K562 (cell line): ENCODE measurements around the gene SRSF1. TPM values are rescaled to one million over a fixed set of nuclear protein-coding genes. Genes with fewer than 3 reads are reported as not detected.

Experiments
- ATAC-seq: fragments of 200-7000 bp; cut with Tn5 transposase; 3 replicates; pipeline ENCODE4 v1.9.1; 2020; ENCODE audit warnings: moderate library complexity
- BruUV-seq: library from RNA; stranded (reverse); fragments of 400-500 nt; replicated peaks from 2 replicates; lab custom pipeline; 2021; lab: Mats Ljungman, UMichigan
- CTCF ChIA-PET: fragments of 300-600 bp; formaldehyde crosslinking; extraction: SDS; loops from one replicate; lab custom pipeline; 2021; ENCODE audit warnings: low intra/inter-chr PET ratio; lab: Yijun Ruan, JAX
- POLR2A ChIA-PET: fragments of 300-600, 350-650 bp; sonication (Branson Sonifier 250); formaldehyde crosslinking; extraction: SDS; loops from one replicate; lab custom pipeline; 2021; ENCODE audit warnings: antibody characterized with exemption, inconsistent platforms; lab: Yijun Ruan, JAX
- DNase-seq, 4 experiments: peaks; one replicate each; pipeline versions ENCODE4 v3.0.0 to v3.0.0-alpha.2; 2011 to 2018; ENCODE audit warnings: low spot score in 3 of 4, mixed read lengths in 3 of 4; ENCODE audit errors: extremely low read depth in 1 of 4
- FAIRE-seq: peaks from 2 replicates; lab custom pipeline; 2011; peaks lifted over from hg19 to GRCh38; lab: Jason Lieb, UNC
- H2AFZ ChIP-seq: 2 replicates; pipeline ENCODE4 v1.6.0; 2011; ENCODE audit warnings: low read depth, low read length, control low read depth, inconsistent platforms
- H3K27ac ChIP-seq: fragments of 200-600 bp; 3 replicates; pipeline ENCODE4 v1.8.0; 2011; ENCODE audit warnings: low read depth, mild to moderate bottlenecking, control low read depth, inconsistent platforms, low read length, moderate library complexity, mixed read lengths; ENCODE audit errors: extremely low read depth
- H3K27me3 ChIP-seq, 2 experiments: fragments of 300-600 bp in 1 of 2; 2 replicates in 1 of 2; 3 replicates in 1 of 2; pipeline versions ENCODE4 v1.6.0 to v1.8.0; 2011; ENCODE audit warnings: inconsistent platforms in 2 of 2, low read length in 2 of 2, mild to moderate bottlenecking in 1 of 2, mixed read lengths in 1 of 2, moderate library complexity in 1 of 2; ENCODE audit not compliant: control insufficient read depth in 2 of 2, insufficient read depth in 2 of 2
- H3K36me3 ChIP-seq: fragments of 300-600 bp; 3 replicates; pipeline ENCODE4 v1.8.0; 2011; ENCODE audit warnings: mild to moderate bottlenecking, low read length, inconsistent platforms; ENCODE audit not compliant: control insufficient read depth, insufficient read depth
- H3K4me1 ChIP-seq, 2 experiments: fragments of 200-600 bp in 1 of 2; replicated peaks in 1 of 2; 2 replicates in 1 of 2; 3 replicates in 1 of 2; pipeline versions ENCODE4 v1.5.1 to v1.8.0; 2011; ENCODE audit warnings: inconsistent platforms in 2 of 2, low read length in 2 of 2, mild to moderate bottlenecking in 1 of 2, mixed read lengths in 1 of 2, moderate library complexity in 1 of 2; ENCODE audit not compliant: control insufficient read depth in 2 of 2, insufficient read depth in 2 of 2
- H3K4me2 ChIP-seq: 2 replicates; pipeline ENCODE4 v1.6.1; 2011; ENCODE audit warnings: low read length, control low read depth, inconsistent platforms, mixed read lengths; ENCODE audit not compliant: insufficient read depth
- H3K4me3 ChIP-seq: fragments of 200-600 bp; sonication (generic), shearing (Covaris generic); 2 replicates; pipeline ENCODE4 v1.5.1; 2016; ENCODE audit warnings: control low read depth, inconsistent platforms
- H3K79me2 ChIP-seq: fragments of 200-600 bp; 3 replicates; pipeline ENCODE4 v1.8.0; 2011; ENCODE audit warnings: low read length, inconsistent platforms; ENCODE audit not compliant: control insufficient read depth, insufficient read depth
- H3K9ac ChIP-seq, 2 experiments: 2 replicates each; pipeline versions ENCODE4 v1.6.0 to v1.6.1; 2011; ENCODE audit warnings: low read depth in 2 of 2, low read length in 2 of 2, control low read depth in 1 of 2, inconsistent platforms in 1 of 2, mild to moderate bottlenecking in 1 of 2, mixed read lengths in 1 of 2; ENCODE audit not compliant: insufficient read depth in 1 of 2
- H3K9me1 ChIP-seq: one replicate; pipeline ENCODE4 v1.6.0; 2011; ENCODE audit warnings: inconsistent platforms, mild to moderate bottlenecking, low read length, moderate library complexity; ENCODE audit not compliant: control insufficient read depth, insufficient read depth
- H3K9me3 ChIP-seq: replicated peaks from 2 replicates; pipeline ENCODE4 v1.5.1; 2011; ENCODE audit warnings: low read depth, low read length, inconsistent platforms; ENCODE audit not compliant: control insufficient read depth, insufficient read depth
- H4K20me1 ChIP-seq: replicated peaks from 2 replicates; pipeline ENCODE4 v1.6.1; 2011; ENCODE audit warnings: low read length, inconsistent platforms, mixed read lengths; ENCODE audit not compliant: control insufficient read depth, insufficient read depth
- BRF1 ChIP-seq: IDR thresholded peaks from 3 replicates; pipeline ENCODE4 v1.6.1; 2011; ENCODE audit warnings: borderline replicate concordance, mild to moderate bottlenecking; ENCODE audit not compliant: insufficient read length; ENCODE audit errors: extremely low read depth
- HDAC1 ChIP-seq, 2 experiments: fragments of 450-650 bp; IDR thresholded peaks; 2 replicates each; pipeline ENCODE4 v1.6.1; 2016 to 2017; ENCODE audit warnings: inconsistent platforms in 1 of 2, mild to moderate bottlenecking in 1 of 2, moderate library complexity in 1 of 2
- KAT8 ChIP-seq: fragments of 450-650 bp; IDR thresholded peaks from 2 replicates; pipeline ENCODE4 v1.6.1; 2016; ENCODE audit warnings: low read depth, mild to moderate bottlenecking
- MTF1 ChIP-seq: fragments of 250-450 bp; sonication (Bioruptor Pico); IDR thresholded peaks from 2 replicates; pipeline ENCODE4 v1.9.0; 2021; ENCODE audit warnings: moderate library complexity, mild to moderate bottlenecking, inconsistent platforms, borderline replicate concordance
- NUFIP1 ChIP-seq: fragments of 450-650 bp; IDR thresholded peaks from 2 replicates; pipeline ENCODE4 v1.6.1; 2018; ENCODE audit not compliant: partially characterized antibody
- PCBP1 ChIP-seq: fragments of 200-400 bp; formaldehyde crosslinking; IDR thresholded peaks from 2 replicates; pipeline ENCODE4 v1.6.1; 2018; ENCODE audit warnings: mild to moderate bottlenecking, low read depth, low read length; ENCODE audit not compliant: poor library complexity, severe bottlenecking
- PHF20 ChIP-seq: fragments of 450-650 bp; IDR thresholded peaks from 2 replicates; pipeline ENCODE4 v1.6.1; 2018; ENCODE audit not compliant: partially characterized antibody
- RCOR1 ChIP-seq, 2 experiments: IDR thresholded peaks; 2 replicates each; pipeline ENCODE4 v1.6.1; 2012; ENCODE audit warnings: low read depth in 2 of 2, low read length in 2 of 2, borderline replicate concordance in 1 of 2, improper control_type of control experiment in 1 of 2
- TOE1 ChIP-seq, 2 experiments: fragments of 450-650 bp in 1 of 2; sonication (generic) in 1 of 2; formaldehyde crosslinking in 1 of 2; IDR thresholded peaks; 2 replicates each; pipeline versions ENCODE4 v1.7.1 to v1.8.0; 2016 to 2022; ENCODE audit warnings: borderline replicate concordance in 2 of 2, mild to moderate bottlenecking in 2 of 2, antibody characterized with exemption in 1 of 2, inconsistent platforms in 1 of 2, low read depth in 1 of 2, missing genetic modification reagents in 1 of 2, moderate library complexity in 1 of 2
- ZNF224 ChIP-seq: sonication (generic); formaldehyde crosslinking; IDR thresholded peaks from 2 replicates; pipeline ENCODE4 v1.8.0; 2022; ENCODE audit warnings: mild to moderate bottlenecking, missing genetic modification reagents
- ZNF639 ChIP-seq, 2 experiments: fragments of 200-800 bp in 1 of 2; sonication (Bioruptor generic) in 1 of 2; sonication (generic) in 1 of 2; formaldehyde crosslinking in 1 of 2; IDR thresholded peaks in 1 of 2; conservative IDR thresholded peaks in 1 of 2; 2 replicates each; pipeline versions ENCODE4 v1.5.0 to v1.6.1; 2016 to 2020; ENCODE audit warnings: missing compliant biosample characterization in 1 of 2, missing genetic modification characterization in 1 of 2, missing genetic modification reagents in 1 of 2
- WGBS: fragments of 100-300 bp; shearing (Covaris generic); methylation state at CpG from one replicate; pipeline ENCODE4 v1.1.6; 2016; ENCODE audit warnings: low coverage, mixed read lengths; ENCODE audit not compliant: insufficient coverage; ENCODE audit errors: missing lambda C conversion rate; 5-methylcytosine and 5-hydroxymethylcytosine counted together
- in situ Hi-C: fragments of 300-500 bp; cut with MboI; formaldehyde crosslinking; loops from 4 replicates; pipeline ENCODE4 v1.15.0; 2018; ENCODE audit warnings: inconsistent platforms, mixed read lengths
- intact Hi-C: fragments of 100-400 bp; cut with micrococcal nuclease; formaldehyde crosslinking; loops from 2 replicates; pipeline ENCODE4 v1.14.2; 2022
- polyA plus RNA-seq, 8 experiments: library from polyadenylated mRNA; depleted of rRNA in 4 of 8; stranded (reverse) in 5 of 8; unstranded in 3 of 8; fragments of >200 nt; fragmentation: Nextera tagmentation in 2 of 8; fragmentation: Illumina TruSeq in 1 of 8; extraction: Ambion mirVana in 2 of 8; extraction: Trizol in 1 of 8; gene quantifications; 2 replicates each; pipeline versions ENCODE4 v1.2.1 to v1.2.3, GENCODE V29; 2011 to 2014; ENCODE audit warnings: inconsistent platforms in 1 of 8, missing spikeins in 1 of 8
- total RNA-seq, 7 experiments: library from RNA; depleted of rRNA in 6 of 7; stranded (reverse); fragments of >200 nt in 6 of 7; fragmentation: Illumina TruSeq in 2 of 7; extraction: Trizol in 2 of 7; gene quantifications; 2 replicates each; pipeline versions ENCODE4 v1.2.1 to v1.2.3, GENCODE V29; 2011 to 2021; ENCODE audit warnings: low replicate concordance in 1 of 7

The SRSF1 gene
- total and polyA plus RNA-seq, 9 of the 15 experiments (the other 6 are each of a cell fraction or from before 2014, with no cell fraction given): 77.8 to 559 (median 442) TPM

- Histone ChIP-seq H3K9me3 (no peaks in the 10 kb centered on the region), H3K4me1 (peaks cover 0 to 13% of the 10 kb centered on the region in 2 experiments; a peak in 3 of 5 replicates), H4K20me1 (no peaks in the 10 kb centered on the region), H3K9me1 (no peaks in the 10 kb centered on the region), H3K27ac (no peak overlapping the region), H3K9ac (no peak overlapping the region), H3K4me2 (no peak overlapping the region), H3K27me3 (peaks cover 30 to 56% of the 10 kb centered on the region in 2 experiments), H3K36me3 (no peaks in the 10 kb centered on the region), H3K4me3 (no peak overlapping the region), H2AFZ (no peak overlapping the region), H3K79me2 (no peaks in the 10 kb centered on the region)
- DNase-seq (no peak), FAIRE-seq (no peak), ATAC-seq (no peak)
- TF ChIP-seq TOE1 (IDR thresholded peaks at IDR 0.05; ENCODE audit: borderline replicate concordance): no peak
- no peak for TF ChIP-seq TOE1 (CRISPR knock-in tag; IDR thresholded peaks at IDR 0.05; ENCODE audit: borderline replicate concordance, low read depth)
- TF ChIP-seq PHF20: no peak
- TF ChIP-seq ZNF639 (CRISPR knock-in tag; conservative IDR thresholded peaks at IDR 0.05 in 1 of 2, IDR thresholded peaks at IDR 0.05 in 1 of 2): no peak
- TF ChIP-seq ZNF224 (CRISPR knock-in tag): no peak
- no peak for TF ChIP-seq PCBP1
- no peak for TF ChIP-seq HDAC1 (IDR thresholded peaks at IDR 0.05)
- no peak for TF ChIP-seq KAT8
- TF ChIP-seq BRF1: no peak
- TF ChIP-seq MTF1 (CRISPR knock-in tag): no peak
- TF ChIP-seq NUFIP1: no peak
- TF ChIP-seq RCOR1 (IDR thresholded peaks at IDR 0.05; ENCODE audit: borderline replicate concordance in 1 of 2, low read depth in 2 of 2, low read length in 2 of 2): no peak
- WGBS: 33% methylated on average over 8 of the region's 8 CpGs
- in situ Hi-C loops (no loop called here), intact Hi-C loops (no loop called here)
- ChIA-PET CTCF (no interaction called here), POLR2A (interaction anchor here (0.5 to 0.7 kb wide), 3 partner anchors 29 to 1429 kb away, joined by 3 read pairs; no protein-coding TSS in a partner anchor)
- BruUV-seq: no TSS peak
These were observed 49.8 kb downstream of the SRSF1 start for GRCh38 chr17:57957120-57957850.
